ENCODE data around the gene MAP4K5.

The MAP4K5 gene

GRCh38 chr14:50395448-50395847, 136.9 kb downstream of the MAP4K5 start:
- Histone ChIP-seq H3K9me3 (ENCODE audit: control insufficient read depth, insufficient read depth, low read length) (no peaks in the 10 kb centered on the region), H3K4me1 (ENCODE audit: insufficient read depth, low read length) (no peaks in the 10 kb centered on the region), H3K36me3 (ENCODE audit: insufficient read depth, low read length) (no peaks in the 10 kb centered on the region), H3K9ac (ENCODE audit: low read depth, low read length) (no peak overlapping the region)

- H3K9ac ChIP-seq (ENCODE audit: low read depth, low read length) = no peak overlapping the region
- H3K9me3 ChIP-seq (ENCODE audit: control insufficient read depth, insufficient read depth, low read length) = no peaks in the 10 kb centered on the region
- H3K36me3 ChIP-seq (ENCODE audit: insufficient read depth, low read length) = no peaks in the 10 kb centered on the region
- H3K4me1 ChIP-seq (ENCODE audit: insufficient read depth, low read length) = no peaks in the 10 kb centered on the region
Measured at GRCh38 chr14:50394713-50395112, 137.7 kb downstream of the MAP4K5 start.

- Histone ChIP-seq H3K36me3 (ENCODE audit: insufficient read depth, low read length) (no peaks in the 10 kb centered on the region), H3K9me3 (ENCODE audit: control insufficient read depth, insufficient read depth, low read length) (no peaks in the 10 kb centered on the region), H3K4me1 (ENCODE audit: insufficient read depth, low read length) (no peaks in the 10 kb centered on the region), H3K9ac (ENCODE audit: low read depth, low read length) (no peak overlapping the region)
Measured at GRCh38 chr14:50389668-50390441, 142.5 kb downstream of the MAP4K5 start.

GRCh38 chr14:50388256-50388931, 144.0 kb downstream of the MAP4K5 start:
- no peaks in the 10 kb centered on the region for H3K36me3 ChIP-seq (ENCODE audit: insufficient read depth, low read length)
- H3K4me1 ChIP-seq (ENCODE audit: insufficient read depth, low read length) = no peaks in the 10 kb centered on the region
- H3K9me3 ChIP-seq (ENCODE audit: control insufficient read depth, insufficient read depth, low read length) = no peaks in the 10 kb centered on the region
- H3K9ac ChIP-seq (ENCODE audit: low read depth, low read length) = no peak overlapping the region

DNA sequence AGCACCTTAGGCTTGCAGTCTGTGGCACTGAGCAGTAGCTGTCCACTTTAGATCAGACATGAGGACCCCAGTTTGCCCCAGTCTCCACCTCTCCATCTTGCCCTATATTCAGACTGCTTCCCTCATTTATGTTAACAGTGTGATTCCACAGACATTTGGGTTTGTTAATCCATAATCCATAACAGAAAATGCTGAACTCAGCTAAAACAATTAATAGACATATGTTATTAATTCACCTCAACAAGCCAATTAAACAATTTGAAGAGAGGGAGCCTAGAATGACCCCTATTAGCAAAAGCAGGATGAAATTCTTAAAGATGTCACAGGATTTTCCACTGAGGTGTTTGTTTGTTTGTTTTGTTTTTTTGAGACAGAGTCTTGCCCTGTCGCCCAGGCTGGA, 144.8 kb downstream of the MAP4K5 start:
- Histone ChIP-seq H3K9ac (ENCODE audit: low read depth, low read length) (no peak overlapping the region), H3K9me3 (ENCODE audit: control insufficient read depth, insufficient read depth, low read length) (no peaks in the 10 kb centered on the region), H3K4me1 (ENCODE audit: insufficient read depth, low read length) (no peaks in the 10 kb centered on the region), H3K36me3 (ENCODE audit: insufficient read depth, low read length) (no peaks in the 10 kb centered on the region)

- Histone ChIP-seq H3K9ac (ENCODE audit: low read depth, low read length) (no peak overlapping the region), H3K36me3 (ENCODE audit: insufficient read depth, low read length) (no peaks in the 10 kb centered on the region), H3K9me3 (ENCODE audit: control insufficient read depth, insufficient read depth, low read length) (no peaks in the 10 kb centered on the region), H3K4me1 (ENCODE audit: insufficient read depth, low read length) (no peaks in the 10 kb centered on the region)
Measured at GRCh38 chr14:50383618-50384225, 148.6 kb downstream of the MAP4K5 start.

GRCh38 chr14:50381823-50382287, 150.5 kb downstream of the MAP4K5 start:
- Histone ChIP-seq H3K9ac (ENCODE audit: low read depth, low read length) (no peak overlapping the region), H3K4me1 (ENCODE audit: insufficient read depth, low read length) (no peaks in the 10 kb centered on the region), H3K36me3 (ENCODE audit: insufficient read depth, low read length) (no peaks in the 10 kb centered on the region), H3K9me3 (ENCODE audit: control insufficient read depth, insufficient read depth, low read length) (no peaks in the 10 kb centered on the region)

DNA sequence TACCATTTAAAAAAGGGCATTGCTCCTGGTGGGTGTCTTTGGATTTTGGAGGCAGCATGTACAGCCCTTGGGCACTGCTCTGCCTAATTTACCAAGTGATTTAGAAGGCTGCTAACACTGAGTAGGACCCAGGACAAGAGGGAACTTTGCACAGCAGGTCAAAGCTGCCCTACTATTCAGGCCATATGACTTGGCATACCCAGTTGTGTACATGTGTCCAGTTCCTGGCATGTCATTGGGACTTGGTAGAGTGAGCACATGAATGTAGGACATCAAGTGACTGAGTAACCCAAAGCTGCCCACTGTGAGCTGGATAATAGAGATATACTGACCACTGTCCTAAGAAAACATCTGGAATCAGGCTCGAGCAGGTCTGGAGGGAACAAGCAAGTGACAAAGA, 151.4 kb downstream of the MAP4K5 start:
- Histone ChIP-seq H3K9ac (ENCODE audit: low read depth, low read length) (no peak overlapping the region), H3K9me3 (ENCODE audit: control insufficient read depth, insufficient read depth, low read length) (no peaks in the 10 kb centered on the region), H3K4me1 (ENCODE audit: insufficient read depth, low read length) (no peaks in the 10 kb centered on the region), H3K36me3 (ENCODE audit: insufficient read depth, low read length) (no peaks in the 10 kb centered on the region)

- Histone ChIP-seq H3K9me3 (ENCODE audit: control insufficient read depth, insufficient read depth, low read length) (no peaks in the 10 kb centered on the region), H3K36me3 (ENCODE audit: insufficient read depth, low read length) (no peaks in the 10 kb centered on the region), H3K4me1 (ENCODE audit: insufficient read depth, low read length) (no peaks in the 10 kb centered on the region), H3K9ac (ENCODE audit: low read depth, low read length) (no peak overlapping the region)
Measured at GRCh38 chr14:50380455-50380854, 151.9 kb downstream of the MAP4K5 start.

DNA sequence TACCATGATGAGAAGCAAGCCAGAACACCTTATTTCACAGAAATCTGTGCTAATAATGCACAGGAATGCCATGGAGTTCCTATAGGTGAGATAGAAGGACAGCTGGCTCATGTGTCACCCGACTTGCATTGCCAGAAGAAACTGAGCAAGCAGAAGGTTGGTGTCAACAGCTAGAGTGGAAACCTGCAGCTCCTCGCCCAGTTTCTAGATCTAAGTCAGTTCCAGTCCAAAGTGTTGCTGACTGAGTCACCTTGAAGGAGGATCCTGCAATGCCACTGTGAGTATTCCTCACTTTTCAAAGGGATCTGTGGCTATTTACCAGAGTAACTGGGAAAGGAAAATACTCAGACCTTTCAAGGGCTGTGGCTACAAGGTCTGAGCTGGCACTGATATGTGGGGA, 152.8 kb downstream of the MAP4K5 start:
- H3K36me3 ChIP-seq (ENCODE audit: insufficient read depth, low read length) = no peaks in the 10 kb centered on the region
- no peaks in the 10 kb centered on the region for H3K4me1 ChIP-seq (ENCODE audit: insufficient read depth, low read length)
- no peaks in the 10 kb centered on the region for H3K9me3 ChIP-seq (ENCODE audit: control insufficient read depth, insufficient read depth, low read length)
- no peak overlapping the region for H3K9ac ChIP-seq (ENCODE audit: low read depth, low read length)

- no peaks in the 10 kb centered on the region for H3K9me3 ChIP-seq (ENCODE audit: control insufficient read depth, insufficient read depth, low read length)
- H3K36me3 ChIP-seq (ENCODE audit: insufficient read depth, low read length) = no peaks in the 10 kb centered on the region
- no peak overlapping the region for H3K9ac ChIP-seq (ENCODE audit: low read depth, low read length)
- no peaks in the 10 kb centered on the region for H3K4me1 ChIP-seq (ENCODE audit: insufficient read depth, low read length)
Measured at GRCh38 chr14:50377550-50378085, 154.8 kb downstream of the MAP4K5 start.

DNA sequence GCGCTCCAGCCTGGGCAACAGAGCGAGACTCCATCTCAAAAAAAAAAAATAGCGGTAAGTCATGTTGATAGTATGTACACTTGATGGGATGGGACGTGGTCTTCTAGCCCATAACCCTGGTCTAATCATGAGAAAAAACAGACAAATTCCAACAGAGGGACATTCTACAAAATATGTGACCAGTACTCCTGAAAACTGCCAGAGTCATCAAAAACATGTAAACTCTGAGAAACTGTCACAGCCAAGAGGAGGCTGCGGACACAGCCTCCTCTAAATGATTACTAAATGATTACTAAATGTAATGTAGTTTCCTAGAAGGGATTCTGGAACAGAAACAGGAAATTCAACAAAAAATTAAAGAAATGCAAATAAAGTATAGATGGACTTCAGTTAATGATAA, 156.6 kb downstream of the MAP4K5 start:
- no peaks in the 10 kb centered on the region for H3K9me3 ChIP-seq (ENCODE audit: control insufficient read depth, insufficient read depth, low read length)
- H3K9ac ChIP-seq (ENCODE audit: low read depth, low read length) = no peak overlapping the region
- no peaks in the 10 kb centered on the region for H3K4me1 ChIP-seq (ENCODE audit: insufficient read depth, low read length)
- H3K36me3 ChIP-seq (ENCODE audit: insufficient read depth, low read length) = no peaks in the 10 kb centered on the region

- no peaks in the 10 kb centered on the region for H3K4me1 ChIP-seq (ENCODE audit: insufficient read depth, low read length)
Measured at GRCh38 chr14:50373959-50374358, 158.4 kb downstream of the MAP4K5 start.

GRCh38 chr14:50371546-50371945, 160.8 kb downstream of the MAP4K5 start:
- H3K4me1 ChIP-seq (ENCODE audit: insufficient read depth, low read length) = no peaks in the 10 kb centered on the region
- H3K9me3 ChIP-seq (ENCODE audit: control insufficient read depth, insufficient read depth, low read length) = no peaks in the 10 kb centered on the region

More at GRCh38 chr14:50373959-50374358, 158.4 kb downstream of the MAP4K5 start:
- H3K9ac ChIP-seq (ENCODE audit: low read depth, low read length) = no peak overlapping the region
- no peaks in the 10 kb centered on the region for H3K9me3 ChIP-seq (ENCODE audit: control insufficient read depth, insufficient read depth, low read length)
- no peaks in the 10 kb centered on the region for H3K36me3 ChIP-seq (ENCODE audit: insufficient read depth, low read length)

More at GRCh38 chr14:50371546-50371945, 160.8 kb downstream of the MAP4K5 start:
- H3K36me3 ChIP-seq (ENCODE audit: insufficient read depth, low read length) = no peaks in the 10 kb centered on the region
- no peak overlapping the region for H3K9ac ChIP-seq (ENCODE audit: low read depth, low read length)

Measured in ES-I3 (cell line).